Sigmoid colon (tissue), 4 donors: ENCODE data around the gene UBE2L6.

Source experiments
- EP300 ChIP-seq, 4 donors: sonication (generic); formaldehyde crosslinking; IDR thresholded peaks; one replicate each; pipeline ENCODE4 v1.6.1; 2017; ENCODE audit warnings: antibody characterized with exemption in 4 of 4
- POLR2A ChIP-seq, 2 donors: fragments of 450-650 bp; IDR thresholded peaks; one replicate each; pipeline ENCODE4 v1.6.1; 2016; ENCODE audit warnings: antibody characterized with exemption in 2 of 2, mild to moderate bottlenecking in 2 of 2, moderate library complexity in 2 of 2
- TF ChIP-seq, protein P1 (sequence below), 4 experiments: fragments of 450-650 bp in 3 of 4; fragments of 200-600 bp in 1 of 4; IDR thresholded peaks; one replicate each; pipeline ENCODE4 v1.5.1; 2016 to 2019; ENCODE audit warnings: antibody characterized with exemption in 4 of 4, mild to moderate bottlenecking in 3 of 4, moderate library complexity in 2 of 4

- TF ChIP-seq EP300 (IDR thresholded peaks at IDR 0.05) (no peak), POLR2A (IDR thresholded peaks at IDR 0.05) (no peak)
- TF ChIP-seq, protein P1, sequence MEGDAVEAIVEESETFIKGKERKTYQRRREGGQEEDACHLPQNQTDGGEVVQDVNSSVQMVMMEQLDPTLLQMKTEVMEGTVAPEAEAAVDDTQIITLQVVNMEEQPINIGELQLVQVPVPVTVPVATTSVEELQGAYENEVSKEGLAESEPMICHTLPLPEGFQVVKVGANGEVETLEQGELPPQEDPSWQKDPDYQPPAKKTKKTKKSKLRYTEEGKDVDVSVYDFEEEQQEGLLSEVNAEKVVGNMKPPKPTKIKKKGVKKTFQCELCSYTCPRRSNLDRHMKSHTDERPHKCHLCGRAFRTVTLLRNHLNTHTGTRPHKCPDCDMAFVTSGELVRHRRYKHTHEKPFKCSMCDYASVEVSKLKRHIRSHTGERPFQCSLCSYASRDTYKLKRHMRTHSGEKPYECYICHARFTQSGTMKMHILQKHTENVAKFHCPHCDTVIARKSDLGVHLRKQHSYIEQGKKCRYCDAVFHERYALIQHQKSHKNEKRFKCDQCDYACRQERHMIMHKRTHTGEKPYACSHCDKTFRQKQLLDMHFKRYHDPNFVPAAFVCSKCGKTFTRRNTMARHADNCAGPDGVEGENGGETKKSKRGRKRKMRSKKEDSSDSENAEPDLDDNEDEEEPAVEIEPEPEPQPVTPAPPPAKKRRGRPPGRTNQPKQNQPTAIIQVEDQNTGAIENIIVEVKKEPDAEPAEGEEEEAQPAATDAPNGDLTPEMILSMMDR (IDR thresholded peaks at IDR 0.05): no peak
Measured at GRCh38 chr11:57544566-57544965, 22.9 kb downstream of the UBE2L6 start.
